ENCODE results near the gene ELK4. TPM values are rescaled to one million over a fixed set of nuclear protein-coding genes. Genes with fewer than 3 reads are reported as not detected.

The ELK4 gene
- total and polyA plus RNA-seq, 2 of the 13 experiments (the other 11 are each of a cell fraction or from before 2014, with no cell fraction given): 8.3 to 13.1 TPM

GRCh38 chr1:205631010-205631767 is 622 bp downstream of the ELK4 start (continued):
- TF ChIP-seq ZNF451 (CRISPR knock-in tag; IDR thresholded peaks at IDR 0.05) (no peak), SP5 (CRISPR knock-in tag; IDR thresholded peaks at IDR 0.05; ENCODE audit: borderline replicate concordance, low read depth) (no peak), BATF2 (CRISPR knock-in tag; IDR thresholded peaks at IDR 0.05) (no peak), CBX2 (IDR thresholded peaks at IDR 0.05; ENCODE audit: low read depth, low read length) (no peak), CBX2 (CRISPR knock-in tag; IDR thresholded peaks at IDR 0.05; ENCODE audit: low read depth) (no peak), ZBTB44 (CRISPR knock-in tag; IDR thresholded peaks at IDR 0.05) (no peak), ZNF572 (CRISPR knock-in tag; IDR thresholded peaks at IDR 0.05) (no peak), FOXJ3 (CRISPR knock-in tag; IDR thresholded peaks at IDR 0.05; ENCODE audit: borderline replicate concordance) (no peak), ZNF616 (CRISPR knock-in tag; IDR thresholded peaks at IDR 0.05; ENCODE audit: low read depth) (no peak), GLMP (CRISPR knock-in tag; IDR thresholded peaks at IDR 0.05; ENCODE audit: borderline replicate concordance) (no peak), SALL2 (CRISPR knock-in tag; IDR thresholded peaks at IDR 0.05) (no peak), NFATC3 (CRISPR knock-in tag; IDR thresholded peaks at IDR 0.05) (no peak), ZNF382 (CRISPR knock-in tag; IDR thresholded peaks at IDR 0.05; ENCODE audit: borderline replicate concordance) (no peak), ZNF570 (CRISPR knock-in tag; IDR thresholded peaks at IDR 0.05; ENCODE audit: borderline replicate concordance) (no peak), UBTF (CRISPR knock-in tag; IDR thresholded peaks at IDR 0.05) (peak; percentile 42), ZBTB38 (CRISPR knock-in tag; IDR thresholded peaks at IDR 0.05) (peak; percentile 33; the same call in 1 of the 2 replicates), HMGXB4 (CRISPR knock-in tag; IDR thresholded peaks at IDR 0.05; ENCODE audit: borderline replicate concordance in 1 of 2, low read depth in 1 of 2) (peak; percentile 27 to 34; a peak in 2 of 4 replicates), ZNF225 (CRISPR knock-in tag; IDR thresholded peaks at IDR 0.05) (no peak), ETV6 (CRISPR knock-in tag; conservative IDR thresholded peaks at IDR 0.05) (no peak), TRIM22 (IDR thresholded peaks at IDR 0.05) (no peak), ZNF652 (CRISPR knock-in tag; IDR thresholded peaks at IDR 0.05; ENCODE audit: borderline replicate concordance, low read depth) (no peak)
